Transverse colon (tissue), 4 donors: ENCODE measurements around the gene PRRG3. TPM values are rescaled to one million over a fixed set of nuclear protein-coding genes. Genes with fewer than 3 reads are reported as not detected.
"Not testable (repeated sequence)": the region's sequence is repeated elsewhere in the genome, so short reads cannot be mapped to it uniquely, and the experiment has no call there.

Source experiments
- DNase-seq: peaks from one replicate; pipeline ENCODE4 v3.0.0-alpha.2; 2019
- H3K27ac ChIP-seq, 4 donors: fragments of 200-600 bp; sonication (generic); 2 replicates each; pipeline ENCODE4 v1.5.1; 2016 to 2018; ENCODE audit warnings: inconsistent platforms in 4 of 4
- H3K27me3 ChIP-seq: fragments of 200-600 bp; sonication (generic); 2 replicates; pipeline ENCODE4 v1.5.1; 2017; ENCODE audit warnings: inconsistent platforms
- H3K36me3 ChIP-seq, 4 donors: fragments of 200-600 bp; sonication (generic); 2 replicates each; pipeline ENCODE4 v1.5.1; 2017 to 2019; ENCODE audit warnings: inconsistent platforms in 4 of 4
- H3K4me1 ChIP-seq, 4 donors: fragments of 200-600 bp; sonication (generic); 2 replicates each; pipeline ENCODE4 v1.5.1; 2017 to 2020; ENCODE audit warnings: inconsistent platforms in 4 of 4
- H3K4me3 ChIP-seq, 4 donors: fragments of 200-600 bp; sonication (generic); 1 replicate in 1 of 4; 2 replicates in 3 of 4; pipeline versions ENCODE4 v1.5.1 to v1.6.1; 2017 to 2019; ENCODE audit warnings: inconsistent platforms in 4 of 4
- H3K9me3 ChIP-seq, 2 donors: fragments of 200-600 bp; sonication (generic); 2 replicates each; pipeline ENCODE4 v1.5.1; 2017 to 2019; ENCODE audit warnings: inconsistent platforms in 2 of 2
- EP300 ChIP-seq: sonication (generic); formaldehyde crosslinking; IDR thresholded peaks from one replicate; pipeline ENCODE4 v1.6.1; 2017; ENCODE audit warnings: antibody characterized with exemption, low read depth
- POLR2A ChIP-seq: fragments of 450-650 bp; IDR thresholded peaks from one replicate; pipeline ENCODE4 v1.6.1; 2016; ENCODE audit warnings: antibody characterized with exemption, mild to moderate bottlenecking, moderate library complexity
- POLR2AphosphoS5 ChIP-seq, 3 donors: sonication (generic); formaldehyde crosslinking; IDR thresholded peaks; one replicate each; pipeline ENCODE4 v1.6.1; 2016; ENCODE audit warnings: antibody characterized with exemption in 3 of 3
- WGBS, 2 donors: methylation state at CpG; one replicate each; pipeline ENCODE4 v1.1.5; 2018; ENCODE audit warnings: low coverage in 1 of 2; 5-methylcytosine and 5-hydroxymethylcytosine counted together
- in situ Hi-C, 4 donors: fragments of 200-750 bp; cut with MboI; loops; one replicate each; pipeline versions ENCODE4 v1.15.0 to v1.15.1; 2017; ENCODE audit warnings: low sequenced_read_pairs in 3 of 4, low pct_ligation_motif_present in 1 of 4, low pct_unique_long_range_greater_than_20kb in 1 of 4
- intact Hi-C: fragments of 100-400 bp; cut with DNase I; formaldehyde crosslinking; loops from one replicate; pipeline ENCODE4 v1.15.1; 2023; ENCODE audit warnings: low total_unique reads
- total RNA-seq, 4 donors: library from RNA; depleted of rRNA; stranded (reverse); fragments of >200 nt; gene quantifications; one replicate each; pipeline ENCODE4 v1.1.0, GENCODE V29; 2016
- TF ChIP-seq, protein P1 (sequence below), 5 experiments: fragments of 200-600 bp in 3 of 5; fragments of 450-650 bp in 2 of 5; sonication (generic) in 3 of 5; IDR thresholded peaks; 1 replicate in 2 of 5; 2 replicates in 3 of 5; pipeline ENCODE4 v1.5.1; 2016 to 2017; ENCODE audit warnings: antibody characterized with exemption in 5 of 5, inconsistent platforms in 3 of 5, mild to moderate bottlenecking in 2 of 5, moderate library complexity in 1 of 5

Gene PRRG3
- total RNA-seq, 4 donors from 2014 or later: 0.68 to 3.2 (median 1.8) TPM; not detected in 1

GRCh38 chrX:151694121-151694520 is 1.1 kb upstream of the PRRG3 start:
- in situ Hi-C loops: loop anchor here in 1 of 4 donors (25.0 kb wide), 1 partner anchor 532 kb away; no protein-coding TSS in a partner anchor

GRCh38 chrX:151695583-151696340 is 504 bp downstream of the PRRG3 start:
- Histone ChIP-seq H3K27ac (no peak overlapping the region), H3K4me3 (no peak overlapping the region), H3K36me3 (no peaks in the 10 kb centered on the region), H3K9me3 (no peaks in the 10 kb centered on the region), H3K27me3 (peaks cover 6% of the 10 kb centered on the region), H3K4me1 (no peaks in the 10 kb centered on the region)
- intact Hi-C loops: no loop called here
- in situ Hi-C loops: loop anchor here in 1 of 4 donors (25.0 kb wide), 1 partner anchor 533 kb away; no protein-coding TSS in a partner anchor
- WGBS, 2 donors: 57% methylated on average over 19 of the region's 19 CpGs; no CpG with 5 or more reads in 1 of the 2 donors
- no peak for TF ChIP-seq EP300
- no peak for TF ChIP-seq POLR2AphosphoS5 (IDR thresholded peaks at IDR 0.05)
- no peak for DNase-seq

More at GRCh38 chrX:151694121-151694520, 1.1 kb upstream of the PRRG3 start:
- Histone ChIP-seq H3K27ac (no peak overlapping the region), H3K4me3 (no peak overlapping the region), H3K36me3 (no peaks in the 10 kb centered on the region), H3K4me1 (no peaks in the 10 kb centered on the region), H3K27me3 (peaks cover 6% of the 10 kb centered on the region), H3K9me3 (no peaks in the 10 kb centered on the region)
- WGBS, 2 donors: 78 to 80% methylated on average over 2 to 12 of the region's 12 CpGs
- intact Hi-C loops: no loop called here
- no peak for TF ChIP-seq POLR2A
- TF ChIP-seq, protein P1, sequence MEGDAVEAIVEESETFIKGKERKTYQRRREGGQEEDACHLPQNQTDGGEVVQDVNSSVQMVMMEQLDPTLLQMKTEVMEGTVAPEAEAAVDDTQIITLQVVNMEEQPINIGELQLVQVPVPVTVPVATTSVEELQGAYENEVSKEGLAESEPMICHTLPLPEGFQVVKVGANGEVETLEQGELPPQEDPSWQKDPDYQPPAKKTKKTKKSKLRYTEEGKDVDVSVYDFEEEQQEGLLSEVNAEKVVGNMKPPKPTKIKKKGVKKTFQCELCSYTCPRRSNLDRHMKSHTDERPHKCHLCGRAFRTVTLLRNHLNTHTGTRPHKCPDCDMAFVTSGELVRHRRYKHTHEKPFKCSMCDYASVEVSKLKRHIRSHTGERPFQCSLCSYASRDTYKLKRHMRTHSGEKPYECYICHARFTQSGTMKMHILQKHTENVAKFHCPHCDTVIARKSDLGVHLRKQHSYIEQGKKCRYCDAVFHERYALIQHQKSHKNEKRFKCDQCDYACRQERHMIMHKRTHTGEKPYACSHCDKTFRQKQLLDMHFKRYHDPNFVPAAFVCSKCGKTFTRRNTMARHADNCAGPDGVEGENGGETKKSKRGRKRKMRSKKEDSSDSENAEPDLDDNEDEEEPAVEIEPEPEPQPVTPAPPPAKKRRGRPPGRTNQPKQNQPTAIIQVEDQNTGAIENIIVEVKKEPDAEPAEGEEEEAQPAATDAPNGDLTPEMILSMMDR (IDR thresholded peaks at IDR 0.05): no peak
- no peak for TF ChIP-seq EP300
- TF ChIP-seq POLR2AphosphoS5 (IDR thresholded peaks at IDR 0.05): no peak
- DNase-seq: no peak

DNA sequence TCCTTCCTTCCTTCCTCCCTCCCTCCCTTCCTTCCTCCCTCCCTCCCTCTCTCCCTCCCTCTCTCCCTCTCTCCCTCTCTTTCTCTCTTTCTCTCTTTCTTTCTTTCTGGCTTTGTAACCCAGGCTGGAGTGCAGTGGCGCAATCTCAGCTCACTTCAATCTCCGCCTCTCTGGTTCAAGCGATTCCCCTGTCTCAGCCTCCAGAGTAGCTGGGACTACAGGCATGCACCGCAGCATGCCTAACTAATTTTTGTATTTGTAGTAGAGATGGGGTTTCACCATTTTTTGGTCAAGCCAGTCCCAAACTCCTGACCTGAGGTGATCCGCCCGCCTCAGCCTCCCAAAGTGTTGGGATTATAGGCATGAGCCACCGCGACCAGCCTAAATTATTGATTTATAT is 1.8 kb downstream of the PRRG3 start:
- H3K4me1 ChIP-seq, DNase-seq, H3K9me3 ChIP-seq, H3K27ac ChIP-seq, H3K27me3 ChIP-seq, H3K36me3 ChIP-seq, intact Hi-C loops, H3K4me3 ChIP-seq: not testable (repeated sequence)
- WGBS, 2 donors: 82% methylated on average over 8 of the region's 8 CpGs; no CpG with 5 or more reads in 1 of the 2 donors
- in situ Hi-C loops: loop anchor here in 1 of 4 donors (25.0 kb wide), 1 partner anchor 535 kb away; no protein-coding TSS in a partner anchor

DNA sequence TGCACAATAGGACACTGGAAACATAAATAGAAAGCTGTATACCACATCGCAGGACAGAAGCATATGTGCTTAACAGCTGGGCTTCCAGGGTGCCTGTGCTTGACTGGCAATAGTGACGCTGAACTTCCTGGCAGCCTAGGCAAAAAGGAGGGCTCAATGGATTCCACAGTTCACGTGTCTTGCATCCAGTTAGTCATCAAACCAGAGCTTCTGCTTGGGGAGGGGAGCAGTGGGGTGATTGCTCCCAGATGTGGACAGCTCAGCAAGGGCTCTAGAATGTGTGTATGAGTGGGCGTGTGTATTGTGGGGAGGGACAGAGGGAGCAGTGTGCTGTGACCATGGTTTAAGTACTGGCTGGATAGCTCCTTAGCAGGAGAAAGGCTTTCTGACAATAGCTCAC is 2.3 kb downstream of the PRRG3 start:
- DNase-seq: no peak
- WGBS, 2 donors: 54% methylated on average over 4 of the region's 4 CpGs; no CpG with 5 or more reads in 1 of the 2 donors

GRCh38 chrX:151698485-151698884 is 3.2 kb downstream of the PRRG3 start:
- TF ChIP-seq POLR2A: no peak
- TF ChIP-seq EP300: no peak
- TF ChIP-seq POLR2AphosphoS5 (IDR thresholded peaks at IDR 0.05): no peak
- TF ChIP-seq, protein P1 (IDR thresholded peaks at IDR 0.05): no peak
- no peaks in the 10 kb centered on the region for H3K9me3 ChIP-seq
- H3K27me3 ChIP-seq: peaks cover 6% of the 10 kb centered on the region
- DNase-seq: no peak
- no peak overlapping the region for H3K27ac ChIP-seq
- in situ Hi-C loops (loop anchor here in 1 of 4 donors (25.0 kb wide), 1 partner anchor 536 kb away; no protein-coding TSS in a partner anchor), intact Hi-C loops (no loop called here)
- H3K4me1 ChIP-seq: no peaks in the 10 kb centered on the region
- no peaks in the 10 kb centered on the region for H3K36me3 ChIP-seq
- 62% methylated on average over 6 of the region's 6 CpGs; no CpG with 5 or more reads in 1 of the 2 donors for WGBS, 2 donors
- no peak overlapping the region for H3K4me3 ChIP-seq

More for the DNA sequence above, 2.3 kb downstream of the PRRG3 start:
- TF ChIP-seq POLR2AphosphoS5 (IDR thresholded peaks at IDR 0.05): no peak
- no peak for TF ChIP-seq POLR2A
- TF ChIP-seq EP300: no peak
- TF ChIP-seq, protein P1 (IDR thresholded peaks at IDR 0.05): no peak
- in situ Hi-C loops (loop anchor here in 1 of 4 donors (25.0 kb wide), 1 partner anchor 535 kb away; no protein-coding TSS in a partner anchor), intact Hi-C loops (no loop called here)
- Histone ChIP-seq H3K36me3 (no peaks in the 10 kb centered on the region), H3K9me3 (no peaks in the 10 kb centered on the region), H3K27ac (no peak overlapping the region), H3K4me1 (no peaks in the 10 kb centered on the region), H3K4me3 (no peak overlapping the region), H3K27me3 (peaks cover 6% of the 10 kb centered on the region)
